ENCODE measurements around the gene CEP76. TPM values are rescaled to one million over a fixed set of nuclear protein-coding genes. Genes with fewer than 3 reads are reported as not detected.

The CEP76 gene
- total and polyA plus RNA-seq, 8 donors: 5.2 to 12.7 (median 11.3) TPM

- Histone ChIP-seq H3K27ac (peak overlapping the region; percentile 86 to 95), H3K4me3 (peak overlapping the region; percentile 69 to 75), H3K36me3 (no peaks in the 10 kb centered on the region), H3K9me3 (no peaks in the 10 kb centered on the region), H3K27me3 (peaks cover 0 to 22% of the 10 kb centered on the region in 2 donors), H3K4me1 (peaks cover 13 to 45% of the 10 kb centered on the region in 2 donors)
- intact Hi-C loops (cut with DNase I): no loop called here
- TF ChIP-seq CTCF (IDR thresholded peaks at IDR 0.05): no peak
- no peak for ATAC-seq
- peak in 1 of 4 donors; percentile 19 for DNase-seq
Observed at GRCh38 chr18:12656605-12656937, 46.0 kb downstream of the CEP76 start.

GRCh38 chr18:12654971-12655370, 47.6 kb downstream of the CEP76 start:
- ATAC-seq (no peak), DNase-seq (no peak)
- Histone ChIP-seq H3K36me3 (no peaks in the 10 kb centered on the region), H3K9me3 (no peaks in the 10 kb centered on the region), H3K27me3 (peaks cover 0 to 22% of the 10 kb centered on the region in 2 donors), H3K4me1 (peaks cover 13 to 45% of the 10 kb centered on the region in 2 donors), H3K27ac (no peak overlapping the region), H3K4me3 (no peak overlapping the region)
- intact Hi-C loops (cut with DNase I): no loop called here
- no peak for TF ChIP-seq CTCF (IDR thresholded peaks at IDR 0.05)

- DNase-seq (no peak), ATAC-seq (no peak)
- no peaks in the 10 kb centered on the region for H3K9me3 ChIP-seq
- no peak overlapping the region for H3K4me3 ChIP-seq
- H3K36me3 ChIP-seq: peaks cover 0 to 4% of the 10 kb centered on the region in 2 donors
- no peak overlapping the region for H3K27ac ChIP-seq
- TF ChIP-seq CTCF (IDR thresholded peaks at IDR 0.05): no peak
- H3K4me1 ChIP-seq: peaks cover 13 to 29% of the 10 kb centered on the region in 2 donors
- intact Hi-C loops (cut with DNase I): no loop called here
- peaks cover 0 to 16% of the 10 kb centered on the region in 2 donors for H3K27me3 ChIP-seq
Observed at GRCh38 chr18:12652861-12653401, 49.6 kb downstream of the CEP76 start.

- H3K27me3 ChIP-seq: peaks cover 0 to 7% of the 10 kb centered on the region in 2 donors
- intact Hi-C loops (cut with DNase I): no loop called here
- peaks cover 0 to 4% of the 10 kb centered on the region in 2 donors for H3K36me3 ChIP-seq
- no peak for TF ChIP-seq CTCF (IDR thresholded peaks at IDR 0.05)
- no peak for ATAC-seq
- no peak overlapping the region for H3K4me3 ChIP-seq
- no peaks in the 10 kb centered on the region for H3K9me3 ChIP-seq
- H3K27ac ChIP-seq: no peak overlapping the region
- DNase-seq: no peak
- H3K4me1 ChIP-seq: peaks cover 13 to 25% of the 10 kb centered on the region in 2 donors
Observed at GRCh38 chr18:12651651-12652050, 50.9 kb downstream of the CEP76 start.

- no peak overlapping the region for H3K4me3 ChIP-seq
- H3K27me3 ChIP-seq: no peaks in the 10 kb centered on the region
- TF ChIP-seq CTCF (IDR thresholded peaks at IDR 0.05): no peak
- no peak for DNase-seq
- peaks cover 8 to 16% of the 10 kb centered on the region in 2 donors for H3K4me1 ChIP-seq
- intact Hi-C loops (cut with DNase I): no loop called here
- no peak overlapping the region for H3K27ac ChIP-seq
- H3K9me3 ChIP-seq: no peaks in the 10 kb centered on the region
- ATAC-seq: no peak
- peaks cover 0 to 4% of the 10 kb centered on the region in 2 donors for H3K36me3 ChIP-seq
Observed at GRCh38 chr18:12647773-12648172, 54.8 kb downstream of the CEP76 start.
